Lung (tissue), 12 donors: Measurements from ENCODE around the gene ZNF804B. TPM values are rescaled to one million over a fixed set of nuclear protein-coding genes. Genes with fewer than 3 reads are reported as not detected.
"Not testable (repeated sequence)": the region's sequence is repeated elsewhere in the genome, so short reads cannot be mapped to it uniquely, and the experiment has no call there.

ENCODE experiments used
- ATAC-seq: fragments of 200-7000 bp; cut with Tn5 transposase; one replicate; pipeline ENCODE4 v1.9.1; 2020; ENCODE audit warnings: moderate number of reproducible peaks; ENCODE audit not compliant: insufficient read depth, low FRiP score
- DNase-seq, 3 donors: peaks; one replicate each; pipeline ENCODE4 v3.0.0-alpha.2; 2013 to 2017
- H3K27ac ChIP-seq, 2 donors: one replicate each; pipeline ENCODE4 v1.5.1; 2013; ENCODE audit warnings: mild to moderate bottlenecking in 2 of 2, moderate library complexity in 2 of 2, control low read depth in 1 of 2, inconsistent platforms in 1 of 2, low read depth in 1 of 2, low read length in 1 of 2
- H3K27me3 ChIP-seq, 3 donors: one replicate each; pipeline ENCODE4 v1.5.1; 2013; ENCODE audit warnings: low read length in 2 of 3; ENCODE audit not compliant: control insufficient read depth in 3 of 3, insufficient read depth in 3 of 3
- H3K36me3 ChIP-seq, 4 donors: one replicate each; pipeline ENCODE4 v1.5.1; 2013; ENCODE audit warnings: low read length in 4 of 4, mild to moderate bottlenecking in 1 of 4, moderate library complexity in 1 of 4; ENCODE audit not compliant: control insufficient read depth in 4 of 4, insufficient read depth in 4 of 4
- H3K4me1 ChIP-seq, 5 donors: one replicate each; pipeline ENCODE4 v1.5.1; 2013; ENCODE audit warnings: low read length in 5 of 5, mild to moderate bottlenecking in 2 of 5, moderate library complexity in 1 of 5; ENCODE audit not compliant: control insufficient read depth in 5 of 5, insufficient read depth in 5 of 5
- H3K4me3 ChIP-seq: one replicate; pipeline ENCODE4 v1.5.1; 2013; ENCODE audit warnings: mild to moderate bottlenecking, control low read depth, moderate library complexity
- H3K9ac ChIP-seq, 2 donors: one replicate each; pipeline ENCODE4 v1.5.1; 2013; ENCODE audit warnings: low read length in 2 of 2, control low read depth in 1 of 2; ENCODE audit not compliant: insufficient read depth in 1 of 2
- H3K9me3 ChIP-seq, 4 donors: one replicate each; pipeline ENCODE4 v1.5.1; 2013; ENCODE audit warnings: low read length in 3 of 4, mild to moderate bottlenecking in 1 of 4, moderate library complexity in 1 of 4; ENCODE audit not compliant: control insufficient read depth in 4 of 4, insufficient read depth in 3 of 4
- CTCF ChIP-seq: IDR thresholded peaks from 2 replicates; pipeline ENCODE4 v1.5.1; 2012; ENCODE audit warnings: mild to moderate bottlenecking; ENCODE audit errors: control extremely low read depth, extremely low read depth
- WGBS, 2 donors: extraction: QIAGEN DNeasy Blood & Tissue Kit; methylation state at CpG; one replicate each; pipeline ENCODE4 v1.1.7; 2013; 5-methylcytosine and 5-hydroxymethylcytosine counted together
- polyA plus RNA-seq, 2 donors: library from polyadenylated mRNA; stranded (reverse); fragments of 200-250 nt; gene quantifications; one replicate each; pipeline ENCODE4 v1.2.1, GENCODE V29; 2013
- total RNA-seq, 2 donors: library from RNA; depleted of rRNA in 1 of 2; stranded (reverse); fragments of >200 nt in 1 of 2; gene quantifications; one replicate each; pipeline ENCODE4 v1.2.1, GENCODE V29; 2014 to 2021
- donor health status: control.
- donor health status: control.
- donor health status: Bipolar disorder and iron deficiency.
- donor health status: healthy.
- donor health status: DM: yes; HTN: yes; CAD: no.

The ZNF804B gene
- total and polyA plus RNA-seq, 4 donors, result not detected

DNA sequence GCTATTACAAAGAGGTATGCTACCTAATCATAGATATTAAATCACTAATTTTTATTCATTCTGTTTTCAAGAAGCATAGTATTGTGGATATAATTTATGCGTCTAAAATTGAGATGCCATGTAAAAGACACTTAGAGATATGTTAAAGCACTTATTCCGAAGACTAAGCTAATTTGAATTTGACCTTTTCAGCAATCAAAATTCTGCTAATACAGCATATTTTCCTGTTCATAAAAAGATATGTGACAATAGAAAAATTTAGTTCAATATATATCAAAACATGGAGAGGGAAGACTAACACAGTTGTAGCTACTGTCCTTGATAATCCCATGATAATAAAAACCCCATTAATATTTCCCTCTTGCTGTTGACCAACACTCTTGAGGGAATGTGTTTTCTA is 422.6 kb downstream of the ZNF804B start:
- Histone ChIP-seq H3K4me3 (no peak overlapping the region), H3K9me3 (no peaks in the 10 kb centered on the region), H3K27ac (no peak overlapping the region), H3K4me1 (no peaks in the 10 kb centered on the region), H3K9ac (no peak overlapping the region), H3K36me3 (no peaks in the 10 kb centered on the region), H3K27me3 (no peaks in the 10 kb centered on the region)
- no peak for TF ChIP-seq CTCF
- 96 to 97% methylated on average over 2 of the region's 2 CpGs for WGBS, 2 donors
- ATAC-seq (no peak), DNase-seq (no peak)

DNA sequence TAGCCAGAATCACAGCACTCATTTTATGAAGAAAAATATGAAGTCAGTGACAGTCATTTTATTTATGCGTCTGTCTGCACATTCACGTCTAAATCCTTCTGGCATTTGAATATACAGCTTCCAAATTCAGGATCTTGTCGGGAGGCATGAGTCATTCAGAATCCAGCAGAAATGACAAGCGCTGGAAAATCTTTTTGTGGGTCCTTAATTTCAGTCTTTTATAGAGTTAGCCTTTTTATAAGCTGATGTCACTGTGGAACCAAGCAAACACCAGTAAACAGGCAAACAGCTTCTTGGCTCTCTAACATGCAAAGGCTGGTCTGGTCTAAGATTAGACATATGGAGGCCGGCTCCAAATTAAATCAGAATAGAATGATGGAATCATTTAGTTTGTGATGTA is 424.2 kb downstream of the ZNF804B start:
- no peaks in the 10 kb centered on the region for H3K4me1 ChIP-seq
- no peak overlapping the region for H3K27ac ChIP-seq
- 81 to 82% methylated on average over 5 of the region's 5 CpGs for WGBS, 2 donors
- DNase-seq (no peak), ATAC-seq (no peak)
- no peak overlapping the region for H3K4me3 ChIP-seq
- peaks cover 0 to 3% (median 0%) of the 10 kb centered on the region in 4 donors for H3K9me3 ChIP-seq
- no peak for TF ChIP-seq CTCF
- no peaks in the 10 kb centered on the region for H3K27me3 ChIP-seq
- no peaks in the 10 kb centered on the region for H3K36me3 ChIP-seq
- H3K9ac ChIP-seq, result no peak overlapping the region

DNA sequence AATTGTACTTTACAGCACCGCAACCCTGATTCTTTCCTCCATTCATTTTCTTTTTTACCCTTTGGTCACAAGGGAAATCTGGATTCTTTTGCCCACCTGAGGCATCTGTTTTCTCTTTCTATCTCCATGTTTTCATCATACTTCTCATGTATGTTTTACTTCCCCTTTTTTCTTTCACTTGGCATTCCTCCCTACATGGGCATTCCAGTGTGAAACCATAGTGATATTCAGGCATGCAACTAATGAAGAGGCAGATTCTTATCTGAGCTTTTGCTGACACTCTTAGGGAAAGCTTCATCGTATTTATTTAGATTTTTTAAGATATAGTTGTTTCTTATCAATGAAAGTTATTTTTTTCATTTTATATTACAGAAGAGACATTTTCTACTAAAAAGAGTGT is 441.3 kb downstream of the ZNF804B start:
- 65 to 81% methylated on average over 2 of the region's 2 CpGs for WGBS, 2 donors
- no peak for TF ChIP-seq CTCF
- no peak overlapping the region for H3K9ac ChIP-seq
- no peaks in the 10 kb centered on the region for H3K4me1 ChIP-seq
- H3K4me3 ChIP-seq, result no peak overlapping the region
- no peaks in the 10 kb centered on the region for H3K27me3 ChIP-seq
- ATAC-seq (no peak), DNase-seq (peak in 1 of 3 donors; percentile 10)
- H3K36me3 ChIP-seq, result no peaks in the 10 kb centered on the region
- H3K9me3 ChIP-seq, result no peaks in the 10 kb centered on the region
- no peak overlapping the region for H3K27ac ChIP-seq

DNA sequence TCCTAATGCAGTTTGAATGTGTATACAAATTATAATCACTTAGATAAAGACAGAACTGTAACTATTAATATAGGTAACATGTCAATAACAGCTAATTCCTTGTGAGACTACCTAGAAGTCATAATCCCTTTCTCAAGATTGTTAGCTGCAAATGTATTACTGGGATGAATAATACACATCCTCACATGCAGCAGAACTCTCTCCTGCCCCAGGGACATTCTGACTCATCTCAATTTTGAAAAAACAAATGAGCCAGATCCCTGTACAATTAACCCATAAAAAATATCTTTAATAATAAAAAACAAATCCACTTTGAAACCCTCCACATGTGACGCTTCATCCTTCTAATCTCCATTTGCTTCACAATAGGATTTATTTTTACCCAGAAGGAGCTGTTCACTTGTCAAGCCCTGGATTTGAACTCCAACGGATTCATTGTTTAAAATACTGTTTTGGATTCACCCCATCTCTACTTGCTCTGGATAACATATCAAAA is 464.4 kb downstream of the ZNF804B start:
- no peaks in the 10 kb centered on the region for H3K9me3 ChIP-seq
- H3K27me3 ChIP-seq, result no peaks in the 10 kb centered on the region
- WGBS, 2 donors, result 44 to 46% methylated on average over 2 of the region's 2 CpGs
- H3K4me1 ChIP-seq, result no peaks in the 10 kb centered on the region
- DNase-seq (no peak), ATAC-seq (no peak)
- TF ChIP-seq CTCF, result no peak
- no peak overlapping the region for H3K4me3 ChIP-seq
- no peaks in the 10 kb centered on the region for H3K36me3 ChIP-seq
- no peak overlapping the region for H3K27ac ChIP-seq
- no peak overlapping the region for H3K9ac ChIP-seq

DNA sequence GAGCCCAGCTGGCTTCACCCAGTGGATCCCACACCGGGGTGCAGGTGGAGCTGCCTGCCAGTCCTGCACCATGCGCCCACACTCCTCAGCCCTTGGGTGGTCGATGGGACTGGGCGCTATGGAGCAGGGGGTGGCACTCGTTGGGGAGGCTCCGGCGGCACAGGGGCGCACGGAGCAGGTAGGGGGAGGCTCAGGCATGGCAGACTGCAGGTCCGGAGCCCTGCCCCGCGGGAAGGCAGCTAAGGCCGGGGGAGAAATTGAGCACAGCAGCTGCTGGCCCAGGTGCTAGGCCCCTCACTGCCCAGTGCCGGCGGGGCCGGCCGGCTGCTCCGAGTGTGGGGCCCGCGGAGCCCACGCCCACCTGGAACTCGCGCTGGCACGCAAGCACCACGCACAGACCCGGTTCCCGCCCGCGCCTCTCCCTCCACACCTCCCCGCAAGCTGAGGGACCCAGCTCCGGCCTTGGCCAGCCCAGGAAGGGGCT is 469.2 kb downstream of the ZNF804B start:
- not testable (repeated sequence) for ATAC-seq

More for the DNA sequence above, 469.2 kb downstream of the ZNF804B start:
- H3K9ac ChIP-seq, H3K27ac ChIP-seq, DNase-seq, H3K27me3 ChIP-seq, H3K36me3 ChIP-seq, H3K4me1 ChIP-seq, H3K9me3 ChIP-seq, H3K4me3 ChIP-seq: not testable (repeated sequence)
- 94 to 95% methylated on average over 31 of the region's 31 CpGs for WGBS, 2 donors
